Measurements from ENCODE around the gene TMEM91.
A peak's percentile ranks its signal among the peaks of the same experiment; 100 is the strongest.
"Not testable (repeated sequence)": the region's sequence is repeated elsewhere in the genome, so short reads cannot be mapped to it uniquely, and the experiment has no call there.

The TMEM91 gene

DNA sequence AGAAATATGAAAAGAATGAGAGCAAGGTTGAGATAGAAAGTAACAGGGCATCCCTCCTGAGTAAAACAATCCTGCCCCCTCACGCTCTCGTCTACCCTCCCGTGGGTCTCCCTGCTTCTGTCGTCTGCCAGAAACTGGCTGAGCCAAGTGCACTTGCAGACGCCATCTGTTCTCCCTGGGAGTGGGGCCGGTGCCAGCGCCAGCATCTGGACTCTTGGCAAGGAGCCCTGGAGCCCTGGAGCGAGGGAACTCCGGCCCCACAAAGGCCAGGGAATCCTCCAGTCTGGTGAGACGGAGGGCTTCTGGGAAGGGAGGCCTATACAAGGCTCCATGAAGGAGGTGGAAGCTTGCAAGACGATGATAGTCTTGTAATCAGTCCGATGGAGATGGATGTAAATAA, 2.3 kb upstream of the TMEM91 start:
- DNase-seq (ENCODE audit: low read depth, low spot score) = peak; percentile 96
- TF ChIP-seq, protein P1, sequence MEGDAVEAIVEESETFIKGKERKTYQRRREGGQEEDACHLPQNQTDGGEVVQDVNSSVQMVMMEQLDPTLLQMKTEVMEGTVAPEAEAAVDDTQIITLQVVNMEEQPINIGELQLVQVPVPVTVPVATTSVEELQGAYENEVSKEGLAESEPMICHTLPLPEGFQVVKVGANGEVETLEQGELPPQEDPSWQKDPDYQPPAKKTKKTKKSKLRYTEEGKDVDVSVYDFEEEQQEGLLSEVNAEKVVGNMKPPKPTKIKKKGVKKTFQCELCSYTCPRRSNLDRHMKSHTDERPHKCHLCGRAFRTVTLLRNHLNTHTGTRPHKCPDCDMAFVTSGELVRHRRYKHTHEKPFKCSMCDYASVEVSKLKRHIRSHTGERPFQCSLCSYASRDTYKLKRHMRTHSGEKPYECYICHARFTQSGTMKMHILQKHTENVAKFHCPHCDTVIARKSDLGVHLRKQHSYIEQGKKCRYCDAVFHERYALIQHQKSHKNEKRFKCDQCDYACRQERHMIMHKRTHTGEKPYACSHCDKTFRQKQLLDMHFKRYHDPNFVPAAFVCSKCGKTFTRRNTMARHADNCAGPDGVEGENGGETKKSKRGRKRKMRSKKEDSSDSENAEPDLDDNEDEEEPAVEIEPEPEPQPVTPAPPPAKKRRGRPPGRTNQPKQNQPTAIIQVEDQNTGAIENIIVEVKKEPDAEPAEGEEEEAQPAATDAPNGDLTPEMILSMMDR (IDR thresholded peaks at IDR 0.05; ENCODE audit: low read depth, low read length) = no peak
- no peak overlapping the region for H3K4me3 ChIP-seq (ENCODE audit: low read depth, low read length)
- in situ Hi-C loops (cut with HindIII; ENCODE audit: low sequenced_read_pairs) = no loop called here

DNA sequence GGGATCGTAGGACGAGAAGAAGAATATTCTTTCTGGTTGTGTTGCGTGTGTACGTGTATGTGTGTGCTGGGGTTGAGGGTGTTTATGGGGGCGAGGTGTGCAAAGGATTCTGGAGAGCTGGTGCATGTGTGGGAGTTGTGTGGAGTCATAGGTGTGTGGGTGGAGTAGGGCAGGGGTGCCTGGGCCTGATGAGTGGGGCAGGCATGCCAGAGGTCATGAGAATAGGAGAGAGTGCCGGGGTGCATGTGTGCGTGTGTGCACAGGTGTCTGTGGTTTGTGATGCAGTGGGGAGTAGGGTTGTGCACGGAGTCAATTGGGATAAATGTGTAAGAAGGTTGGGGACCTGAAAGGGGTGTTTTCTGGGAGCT, 649 bp downstream of the TMEM91 start:
- TF ChIP-seq, protein P1 (IDR thresholded peaks at IDR 0.05; ENCODE audit: low read depth, low read length) = no peak
- peak overlapping the region; percentile 52 for H3K4me3 ChIP-seq (ENCODE audit: low read depth, low read length)
- DNase-seq (ENCODE audit: low read depth, low spot score) = no peak
- in situ Hi-C loops (cut with HindIII; ENCODE audit: low sequenced_read_pairs) = no loop called here

DNA sequence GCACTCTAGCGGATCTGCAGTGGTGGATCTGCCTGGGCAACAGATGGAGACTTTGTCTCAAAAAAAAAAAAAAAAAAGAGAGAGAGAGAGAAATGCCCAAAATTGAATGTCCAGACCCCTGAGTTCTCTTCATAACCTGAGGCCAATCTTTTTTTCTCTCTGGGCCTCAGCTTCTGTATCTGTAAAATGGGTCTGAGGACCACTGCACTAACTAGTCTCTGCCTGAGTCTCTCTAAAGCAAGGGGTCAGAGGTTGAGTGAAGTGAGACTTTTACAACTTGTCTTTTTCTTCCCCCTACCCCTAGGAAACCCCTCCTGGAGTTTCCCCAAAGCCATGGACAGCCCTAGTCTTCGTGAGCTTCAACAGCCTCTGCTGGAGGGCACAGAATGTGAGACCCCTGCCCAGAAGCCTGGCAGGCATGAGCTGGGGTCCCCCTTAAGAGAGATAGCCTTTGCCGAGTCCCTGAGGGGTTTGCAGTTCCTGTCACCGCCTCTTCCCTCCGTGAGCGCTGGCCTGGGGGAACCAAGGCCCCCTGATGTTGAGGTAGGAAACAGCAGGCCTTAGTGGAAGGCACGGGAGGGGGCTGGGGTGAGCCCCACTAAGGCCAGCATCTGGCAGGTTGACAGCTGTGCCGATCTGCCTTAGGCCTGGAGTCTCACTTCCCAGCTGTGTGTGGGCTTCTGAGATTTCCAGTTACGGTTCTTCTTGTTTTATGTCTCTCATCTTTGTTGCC, 1.8 kb downstream of the TMEM91 start:
- DNase-seq (ENCODE audit: low read depth, low spot score) = no peak
- in situ Hi-C loops (cut with HindIII; ENCODE audit: low sequenced_read_pairs) = no loop called here
- no peak overlapping the region for H3K4me3 ChIP-seq (ENCODE audit: low read depth, low read length)
- TF ChIP-seq, protein P1 (IDR thresholded peaks at IDR 0.05; ENCODE audit: low read depth, low read length) = peak; percentile 12

DNA sequence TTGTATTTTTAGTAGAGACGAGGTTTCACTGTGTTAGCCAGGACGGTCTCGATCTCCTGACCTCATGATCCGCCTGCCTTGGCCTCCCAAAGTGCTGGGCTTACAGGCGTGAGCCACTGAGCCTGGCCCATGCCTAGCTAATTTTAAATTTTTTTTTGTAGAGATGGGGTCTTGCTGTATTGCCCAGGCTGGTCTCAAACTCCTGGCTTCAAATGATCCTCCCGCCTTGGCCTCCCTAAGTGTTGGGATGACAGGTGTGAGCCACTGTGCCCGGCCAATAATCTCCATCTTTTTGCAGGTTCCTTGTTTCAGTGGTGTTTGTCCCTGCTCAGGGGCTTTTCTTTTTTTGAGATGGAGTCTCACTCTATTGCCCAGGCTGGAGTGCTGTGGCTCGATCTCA, 5.2 kb downstream of the TMEM91 start:
- DNase-seq (ENCODE audit: low read depth, low spot score); H3K4me3 ChIP-seq (ENCODE audit: low read depth, low read length); in situ Hi-C loops (cut with HindIII; ENCODE audit: low sequenced_read_pairs): not testable (repeated sequence)

DNA sequence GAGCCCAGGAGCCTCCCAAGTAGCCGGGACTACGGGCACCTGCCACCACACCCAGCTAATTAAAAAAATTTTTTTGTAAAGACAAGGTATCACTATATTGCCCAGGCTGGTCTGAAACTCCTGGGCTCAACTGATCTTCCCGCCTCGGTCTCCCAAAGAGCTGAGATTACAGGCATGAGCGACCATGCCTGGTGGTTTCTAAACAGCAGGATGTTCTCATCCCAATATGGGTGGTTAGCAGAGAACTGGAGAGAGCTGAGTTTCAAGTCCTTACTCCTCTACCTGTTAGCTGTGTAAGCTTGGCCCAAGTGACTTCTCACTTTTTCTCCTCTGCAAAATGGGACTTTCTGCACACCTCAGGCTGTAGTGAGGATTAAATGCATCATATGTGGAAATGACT, 8.0 kb downstream of the TMEM91 start:
- TF ChIP-seq, protein P1 (IDR thresholded peaks at IDR 0.05; ENCODE audit: low read depth, low read length) = no peak
- in situ Hi-C loops (cut with HindIII; ENCODE audit: low sequenced_read_pairs) = no loop called here
- no peak for DNase-seq (ENCODE audit: low read depth, low spot score)
- H3K4me3 ChIP-seq (ENCODE audit: low read depth, low read length) = no peak overlapping the region

DNA sequence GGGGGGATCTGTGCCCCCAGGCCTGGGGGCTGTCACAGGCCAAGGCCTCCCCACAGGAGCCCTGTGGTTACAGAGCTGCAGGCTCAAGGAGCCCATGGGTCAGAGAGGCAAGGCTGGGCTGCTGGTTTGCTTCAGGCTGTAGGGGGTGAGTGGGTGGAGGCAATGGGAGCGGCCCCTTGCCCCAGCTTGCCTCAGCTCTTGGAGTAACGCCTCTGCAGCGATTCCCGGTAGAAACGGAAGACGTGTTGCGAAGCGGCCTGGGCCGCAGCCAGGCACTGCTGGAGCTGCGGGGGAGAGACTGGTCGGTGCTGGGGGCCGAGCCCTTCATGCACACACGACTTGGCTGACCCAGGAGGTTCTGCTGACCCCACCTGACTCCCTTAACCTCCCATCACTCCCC, 10.1 kb downstream of the TMEM91 start:
- DNase-seq (ENCODE audit: low read depth, low spot score) = no peak
- in situ Hi-C loops (cut with HindIII; ENCODE audit: low sequenced_read_pairs) = no loop called here
- TF ChIP-seq, protein P1 (IDR thresholded peaks at IDR 0.05; ENCODE audit: low read depth, low read length) = no peak
- no peak overlapping the region for H3K4me3 ChIP-seq (ENCODE audit: low read depth, low read length)

DNA sequence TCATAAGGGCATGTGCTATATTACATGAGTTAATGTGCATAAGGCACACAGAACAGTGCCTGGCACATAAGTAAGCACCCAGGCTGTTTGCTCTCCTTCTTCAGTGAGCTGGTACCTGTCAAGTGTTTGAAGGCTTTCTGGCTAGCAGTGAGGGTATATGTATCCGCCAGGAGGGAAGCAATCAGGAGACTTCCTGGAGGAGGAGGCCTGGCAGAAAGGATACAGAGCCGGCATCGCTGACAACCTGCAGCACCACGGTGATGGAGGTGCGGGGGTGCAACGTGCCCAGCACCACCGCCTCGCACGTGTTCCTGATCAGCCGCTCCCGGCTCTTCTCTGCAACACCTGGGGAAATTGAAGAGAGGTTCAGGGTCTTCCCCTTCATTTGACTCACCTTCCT, 15.3 kb downstream of the TMEM91 start:
- in situ Hi-C loops (cut with HindIII; ENCODE audit: low sequenced_read_pairs) = no loop called here
- DNase-seq (ENCODE audit: low read depth, low spot score) = no peak
- TF ChIP-seq, protein P1 (IDR thresholded peaks at IDR 0.05; ENCODE audit: low read depth, low read length) = no peak
- H3K4me3 ChIP-seq (ENCODE audit: low read depth, low read length) = no peak overlapping the region
